ENCODE results near the gene OMA1.

DNA sequence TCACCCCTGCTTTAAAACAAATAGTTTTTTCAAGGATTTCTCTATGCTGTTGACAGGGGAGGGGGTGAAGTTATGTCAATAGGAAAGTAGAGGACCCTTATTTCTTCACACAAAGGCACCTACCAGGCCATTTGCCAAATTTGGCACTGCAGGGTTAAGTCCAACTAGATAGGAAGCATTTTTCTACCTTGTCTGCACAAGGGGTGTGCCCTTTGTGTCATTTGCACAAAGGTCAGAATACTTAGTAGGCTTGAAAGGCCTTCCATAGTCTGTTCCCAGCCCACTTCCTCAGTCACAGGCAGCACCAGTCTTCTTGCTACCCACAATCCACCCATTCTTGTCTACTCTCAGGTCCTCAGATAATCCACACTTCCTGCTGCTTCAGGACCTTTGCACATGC, 23.6 kb upstream of the OMA1 start:
- TF ChIP-seq SMC3 (conservative IDR thresholded peaks at IDR 0.05; ENCODE audit: poor library complexity) (no peak), CTCF (IDR thresholded peaks at IDR 0.05; ENCODE audit: poor library complexity, severe bottlenecking) (no peak), POLR2AphosphoS5 (IDR thresholded peaks at IDR 0.05) (no peak), EZH2 (IDR thresholded peaks at IDR 0.05; ENCODE audit: borderline replicate concordance, insufficient read depth, low read length, poor library complexity, severe bottlenecking) (no peak)

Data from neural cell (in vitro differentiated cells).